ENCODE data around the gene TUG1.

The TUG1 gene

DNA sequence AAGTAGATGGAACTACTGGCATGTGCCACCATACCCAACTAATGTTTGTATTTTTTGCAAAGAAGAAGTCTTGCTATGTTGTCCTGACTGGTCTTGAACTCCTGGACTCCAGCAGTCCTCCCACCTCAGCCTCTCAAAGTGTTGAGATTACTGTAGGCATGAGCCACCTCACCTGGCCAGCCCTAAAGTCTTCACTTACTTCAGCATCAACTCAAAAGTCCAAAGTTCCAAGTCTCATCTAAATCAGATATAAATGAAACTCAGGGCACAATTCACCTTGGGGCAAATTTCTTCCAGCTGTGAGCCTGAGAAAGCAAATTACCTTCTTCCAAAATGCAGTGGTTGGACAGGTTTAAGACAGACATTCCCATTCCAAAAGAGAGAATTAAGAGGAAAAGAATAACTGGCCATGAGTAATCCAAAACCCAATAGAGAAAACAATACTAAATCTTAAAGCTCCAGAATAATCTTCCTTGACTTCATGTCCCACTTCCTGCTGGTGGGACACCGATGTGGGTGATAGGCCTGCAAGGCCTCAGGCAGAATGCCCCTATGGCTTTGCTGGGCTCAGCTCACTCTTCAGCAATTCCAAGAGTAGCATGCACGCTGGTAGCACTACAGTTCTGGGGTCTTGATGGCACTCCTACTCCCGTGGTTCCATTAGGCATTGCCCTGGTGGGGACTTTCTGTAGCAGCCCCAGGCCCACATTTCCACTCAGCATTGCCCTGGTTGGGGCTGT lies 50.3 kb downstream of the TUG1 start:
- TF ChIP-seq, protein P1, sequence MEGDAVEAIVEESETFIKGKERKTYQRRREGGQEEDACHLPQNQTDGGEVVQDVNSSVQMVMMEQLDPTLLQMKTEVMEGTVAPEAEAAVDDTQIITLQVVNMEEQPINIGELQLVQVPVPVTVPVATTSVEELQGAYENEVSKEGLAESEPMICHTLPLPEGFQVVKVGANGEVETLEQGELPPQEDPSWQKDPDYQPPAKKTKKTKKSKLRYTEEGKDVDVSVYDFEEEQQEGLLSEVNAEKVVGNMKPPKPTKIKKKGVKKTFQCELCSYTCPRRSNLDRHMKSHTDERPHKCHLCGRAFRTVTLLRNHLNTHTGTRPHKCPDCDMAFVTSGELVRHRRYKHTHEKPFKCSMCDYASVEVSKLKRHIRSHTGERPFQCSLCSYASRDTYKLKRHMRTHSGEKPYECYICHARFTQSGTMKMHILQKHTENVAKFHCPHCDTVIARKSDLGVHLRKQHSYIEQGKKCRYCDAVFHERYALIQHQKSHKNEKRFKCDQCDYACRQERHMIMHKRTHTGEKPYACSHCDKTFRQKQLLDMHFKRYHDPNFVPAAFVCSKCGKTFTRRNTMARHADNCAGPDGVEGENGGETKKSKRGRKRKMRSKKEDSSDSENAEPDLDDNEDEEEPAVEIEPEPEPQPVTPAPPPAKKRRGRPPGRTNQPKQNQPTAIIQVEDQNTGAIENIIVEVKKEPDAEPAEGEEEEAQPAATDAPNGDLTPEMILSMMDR (IDR thresholded peaks at IDR 0.05), result no peak

- TF ChIP-seq, protein P1 (IDR thresholded peaks at IDR 0.05), result no peak
Measured at GRCh38 chr22:31020334-31020733, 51.3 kb downstream of the TUG1 start.

DNA sequence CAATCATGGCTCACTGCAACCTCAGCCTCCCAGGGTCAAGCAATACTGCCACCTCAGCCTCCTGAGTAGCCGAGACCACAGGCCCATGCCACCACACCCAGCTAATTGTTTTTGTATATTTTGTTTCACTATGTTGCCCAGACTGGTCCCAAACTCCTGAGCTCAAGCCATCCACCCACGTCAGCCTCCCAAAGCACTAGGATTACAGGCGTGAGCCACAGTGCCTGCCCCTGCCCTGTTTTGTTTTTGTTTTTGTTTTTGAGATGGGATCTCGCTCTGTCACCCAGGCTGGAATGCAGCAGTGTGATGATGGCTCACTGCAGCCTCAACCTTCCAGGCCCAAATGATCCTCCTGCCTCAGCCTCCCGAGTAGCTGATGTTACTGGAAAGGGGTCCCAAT lies 53.5 kb downstream of the TUG1 start:
- TF ChIP-seq, protein P1 (IDR thresholded peaks at IDR 0.05), result no peak
